Effector memory CD4-positive, alpha-beta T cell (primary cell): ENCODE results near the gene KCNK4.
"Not testable (repeated sequence)": the region's sequence is repeated elsewhere in the genome, so short reads cannot be mapped to it uniquely, and the experiment has no call there.

Source experiments
- DNase-seq, 3 donors: peaks; one replicate each; pipeline ENCODE4 v3.0.0-alpha.2; 2020
- H3K27ac ChIP-seq: 2 replicates; pipeline ENCODE4 v1.7.0; 2013; ENCODE audit warnings: mild to moderate bottlenecking, low read length, moderate library complexity; ENCODE audit not compliant: insufficient read depth, poor library complexity, severe bottlenecking
- H3K27me3 ChIP-seq: replicated peaks from 2 replicates; pipeline ENCODE4 v1.7.0; 2013; ENCODE audit warnings: mild to moderate bottlenecking, low read length; ENCODE audit not compliant: insufficient read depth, control insufficient read depth, poor library complexity, severe bottlenecking
- H3K36me3 ChIP-seq: 2 replicates; pipeline ENCODE4 v1.7.0; 2013; ENCODE audit warnings: mild to moderate bottlenecking, low read length, moderate library complexity; ENCODE audit not compliant: control insufficient read depth, insufficient read depth
- H3K4me1 ChIP-seq: 2 replicates; pipeline ENCODE4 v1.7.0; 2013; ENCODE audit warnings: low read length, mild to moderate bottlenecking; ENCODE audit not compliant: control insufficient read depth, insufficient read depth, poor library complexity, severe bottlenecking
- H3K4me3 ChIP-seq: 2 replicates; pipeline ENCODE4 v1.7.0; 2013; ENCODE audit warnings: low read length, low read depth, mild to moderate bottlenecking; ENCODE audit not compliant: insufficient read depth, poor library complexity, severe bottlenecking
- H3K9me3 ChIP-seq: 2 replicates; pipeline ENCODE4 v1.7.0; 2013; ENCODE audit warnings: mild to moderate bottlenecking, low read length, moderate library complexity; ENCODE audit not compliant: control insufficient read depth
- total RNA-seq, 3 donors: gene quantifications; one replicate each; lab custom pipeline; 2026; lab: John Stamatoyannopoulos, UW

KCNK4 gene
- total RNA-seq: 0 to 0.17 (median 0) reads per million in 3 donors

DNA sequence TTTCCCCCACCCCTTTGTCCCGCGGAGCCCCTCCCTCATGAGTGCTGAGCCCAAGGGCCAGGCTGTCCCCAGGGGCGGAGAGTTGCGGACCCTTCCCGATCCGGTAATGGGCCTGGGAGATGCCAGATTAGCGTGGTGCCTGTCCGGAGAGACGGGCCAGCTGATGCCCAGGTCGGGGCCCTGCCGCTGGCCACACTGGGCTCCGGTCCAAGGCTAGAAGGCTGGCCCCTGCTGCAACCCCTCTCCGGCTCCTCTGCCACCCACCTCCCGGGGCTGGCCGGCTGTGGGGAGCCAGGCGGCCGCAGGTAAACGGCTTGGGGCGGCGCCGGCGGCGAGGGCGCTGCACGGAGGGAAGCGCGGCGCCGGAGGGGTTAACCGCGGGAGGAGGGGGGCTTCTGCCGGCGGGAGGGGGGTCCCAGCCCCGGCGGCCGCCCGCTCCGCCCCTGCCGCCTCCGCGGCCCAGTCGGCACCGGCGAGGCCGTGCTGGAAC is at the start of gene KCNK4:
Gene KCNK4 (plus strand): TSS at position 41 of the 490 bp plus-strand sequence. CDS start 1,717 bp downstream, outside the sequence.
- H3K27me3 ChIP-seq: peaks cover 37% of the 10 kb centered on the region
- H3K9me3 ChIP-seq: no peaks in the 10 kb centered on the region
- H3K4me3 ChIP-seq: peak within 1 kb of the TSS; percentile 42
- DNase-seq: no peak
- no peak within 1 kb of the TSS for H3K27ac ChIP-seq
- H3K36me3 ChIP-seq: no peaks in the 10 kb centered on the region
- peaks cover 12% of the 10 kb centered on the region for H3K4me1 ChIP-seq

DNA sequence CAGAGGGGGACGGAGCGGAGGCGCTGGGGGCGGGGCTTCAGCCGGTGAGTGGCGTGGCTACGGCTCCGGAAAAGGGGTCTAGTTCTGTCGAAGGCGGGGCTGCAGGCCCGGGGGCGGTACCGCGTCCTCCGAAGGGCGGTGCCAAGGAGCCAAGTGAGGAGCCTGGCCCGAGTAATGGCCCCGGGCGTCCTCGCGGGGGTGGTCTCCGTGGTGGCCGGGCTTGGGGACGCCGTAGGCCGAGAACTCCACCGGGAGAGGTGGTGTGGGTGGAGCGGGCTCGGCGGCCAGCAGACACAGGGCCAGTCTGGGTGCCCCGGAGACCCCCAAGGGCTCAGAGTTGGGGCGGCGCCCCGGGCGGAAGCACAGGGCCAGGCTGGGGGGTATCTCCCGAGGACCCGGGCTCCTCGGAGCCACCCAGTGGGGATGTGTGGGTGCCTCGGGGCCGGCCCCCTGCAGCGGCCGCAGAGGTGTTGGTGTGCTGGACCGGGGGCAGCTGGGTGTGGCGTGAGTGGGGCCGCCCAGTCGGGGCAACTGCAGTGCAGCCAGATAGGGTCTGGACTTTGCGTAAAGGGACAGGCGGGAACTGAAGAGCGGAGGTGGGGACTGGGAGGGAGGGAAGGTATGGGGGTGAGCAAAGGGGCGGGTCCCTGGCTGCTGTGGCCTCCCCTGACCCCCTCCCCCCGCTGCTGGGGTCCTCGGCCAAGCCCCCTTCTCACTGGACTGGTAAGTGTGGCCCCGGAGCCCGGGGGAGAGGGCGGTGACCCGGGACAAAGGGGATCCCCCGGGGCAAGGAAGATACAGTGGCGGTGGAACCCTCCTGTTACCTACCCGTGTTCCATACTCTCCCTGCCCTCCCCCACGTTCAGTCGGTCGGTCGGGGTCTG is 49.4 kb upstream of the KCNK4 start:
- H3K27me3 ChIP-seq: no peaks in the 10 kb centered on the region
- no peaks in the 10 kb centered on the region for H3K36me3 ChIP-seq
- H3K4me3 ChIP-seq: peak overlapping the region; percentile 89
- no peaks in the 10 kb centered on the region for H3K9me3 ChIP-seq
- no peak for DNase-seq
- peaks cover 33% of the 10 kb centered on the region for H3K4me1 ChIP-seq
- H3K27ac ChIP-seq: peak overlapping the region; percentile 99

DNA sequence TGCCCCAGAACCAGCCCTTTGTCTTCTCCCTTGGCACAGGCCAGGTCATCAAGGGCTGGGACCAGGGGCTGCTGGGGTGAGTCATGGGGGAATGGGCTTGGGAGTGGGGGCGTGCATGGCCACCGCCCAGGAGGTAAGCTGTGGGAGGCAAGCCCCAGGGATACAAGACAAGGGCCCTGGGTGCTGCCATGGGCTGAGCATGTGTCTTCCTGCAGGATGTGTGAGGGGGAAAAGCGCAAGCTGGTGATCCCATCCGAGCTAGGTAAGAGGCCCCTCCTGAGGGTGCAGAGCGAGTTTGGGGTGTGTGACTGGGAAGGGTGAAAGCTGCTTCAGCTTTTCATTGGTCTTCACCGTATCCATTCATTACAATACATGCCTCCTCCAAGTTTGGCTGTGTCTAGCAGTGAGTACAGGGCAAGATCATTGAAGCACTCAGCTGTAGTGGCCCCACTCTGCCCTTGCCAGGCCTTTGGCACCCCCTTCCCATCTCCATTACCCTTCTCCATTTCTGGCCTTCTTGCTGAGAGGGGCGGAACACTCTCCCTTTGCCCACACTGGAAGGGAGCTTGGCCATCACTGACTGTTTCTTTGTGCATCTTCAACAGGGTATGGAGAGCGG is 47.8 kb upstream of the KCNK4 start:
- no peak overlapping the region for H3K4me3 ChIP-seq
- no peaks in the 10 kb centered on the region for H3K36me3 ChIP-seq
- no peaks in the 10 kb centered on the region for H3K27me3 ChIP-seq
- peak overlapping the region; percentile 19 for H3K27ac ChIP-seq
- DNase-seq: no peak
- no peaks in the 10 kb centered on the region for H3K9me3 ChIP-seq
- H3K4me1 ChIP-seq: peaks cover 40% of the 10 kb centered on the region

DNA sequence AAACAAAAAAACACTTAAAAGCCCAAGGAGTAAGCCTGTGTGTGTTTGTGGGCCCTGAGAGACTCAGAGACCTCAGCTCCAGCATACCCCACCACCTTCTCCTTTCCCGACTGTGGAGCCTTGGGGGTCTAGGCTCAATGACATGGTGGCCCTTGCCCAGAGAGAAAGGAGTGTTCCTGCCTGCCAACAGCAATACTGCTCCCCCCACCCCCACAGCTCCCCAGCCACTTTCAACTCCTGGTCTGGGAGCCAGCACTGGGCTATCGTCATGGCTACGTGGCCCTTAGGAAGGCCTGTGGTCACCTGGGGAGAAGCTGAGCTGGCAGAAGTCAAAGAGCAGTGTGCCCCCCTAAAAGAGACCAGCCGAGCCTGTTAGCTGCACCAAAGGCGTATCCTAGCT is 47.0 kb upstream of the KCNK4 start:
- H3K9me3 ChIP-seq: no peaks in the 10 kb centered on the region
- no peaks in the 10 kb centered on the region for H3K27me3 ChIP-seq
- H3K4me3 ChIP-seq: no peak overlapping the region
- H3K27ac ChIP-seq: peak overlapping the region; percentile 19
- peaks cover 40% of the 10 kb centered on the region for H3K4me1 ChIP-seq
- DNase-seq: no peak
- no peaks in the 10 kb centered on the region for H3K36me3 ChIP-seq

DNA sequence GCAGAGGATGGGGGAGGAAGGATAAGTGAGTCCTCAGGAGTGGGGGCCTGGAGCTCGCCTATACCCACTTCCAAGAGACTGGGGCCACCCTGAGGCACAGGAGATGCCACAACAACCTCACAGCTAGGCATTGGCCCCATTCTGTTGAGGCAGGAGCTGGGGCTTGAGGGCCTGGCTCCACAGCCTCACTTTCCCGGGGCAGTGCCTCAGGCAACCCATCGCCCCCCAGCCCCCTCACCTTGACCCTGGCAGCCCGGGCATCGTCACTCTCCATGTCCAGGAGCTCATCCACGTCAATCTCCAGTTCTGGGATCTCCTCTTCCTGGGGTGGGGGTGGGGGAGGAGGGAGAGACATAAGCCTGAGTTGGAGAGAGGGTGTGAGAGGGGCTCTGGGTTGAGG is 46.1 kb upstream of the KCNK4 start:
- H3K4me3 ChIP-seq: peak overlapping the region; percentile 20

DNA sequence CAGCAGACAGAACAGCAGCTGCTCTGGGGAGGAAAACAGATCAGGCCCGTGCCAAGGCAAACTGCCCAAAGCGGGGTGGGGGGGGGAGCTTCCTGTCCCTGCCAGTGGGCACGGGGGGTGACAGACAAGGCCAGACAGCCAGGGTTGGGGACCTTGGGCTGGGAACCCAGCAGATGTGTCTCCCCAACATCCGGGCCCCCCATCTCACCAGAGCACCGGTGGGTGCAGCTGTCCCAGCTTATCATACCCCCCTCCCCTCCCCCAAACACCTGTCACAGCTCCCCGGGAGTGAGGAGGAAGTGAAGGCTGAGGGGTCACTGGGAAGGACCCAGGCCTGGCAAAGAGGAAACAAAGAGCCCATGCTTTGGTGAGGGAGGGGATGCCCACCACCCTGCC is 45.7 kb upstream of the KCNK4 start:
- Histone ChIP-seq H3K36me3 (no peaks in the 10 kb centered on the region), H3K27ac (peak overlapping the region; percentile 66), H3K9me3 (no peaks in the 10 kb centered on the region), H3K4me1 (peaks cover 38% of the 10 kb centered on the region), H3K4me3 (peak overlapping the region; percentile 20), H3K27me3 (no peaks in the 10 kb centered on the region)
- DNase-seq: peak; percentile 24 to 50 (median 36)

More for the DNA sequence above, 46.1 kb upstream of the KCNK4 start:
- DNase-seq: no peak
- H3K9me3 ChIP-seq: no peaks in the 10 kb centered on the region
- peak overlapping the region; percentile 66 for H3K27ac ChIP-seq
- H3K27me3 ChIP-seq: no peaks in the 10 kb centered on the region
- H3K4me1 ChIP-seq: peaks cover 38% of the 10 kb centered on the region
- no peaks in the 10 kb centered on the region for H3K36me3 ChIP-seq

DNA sequence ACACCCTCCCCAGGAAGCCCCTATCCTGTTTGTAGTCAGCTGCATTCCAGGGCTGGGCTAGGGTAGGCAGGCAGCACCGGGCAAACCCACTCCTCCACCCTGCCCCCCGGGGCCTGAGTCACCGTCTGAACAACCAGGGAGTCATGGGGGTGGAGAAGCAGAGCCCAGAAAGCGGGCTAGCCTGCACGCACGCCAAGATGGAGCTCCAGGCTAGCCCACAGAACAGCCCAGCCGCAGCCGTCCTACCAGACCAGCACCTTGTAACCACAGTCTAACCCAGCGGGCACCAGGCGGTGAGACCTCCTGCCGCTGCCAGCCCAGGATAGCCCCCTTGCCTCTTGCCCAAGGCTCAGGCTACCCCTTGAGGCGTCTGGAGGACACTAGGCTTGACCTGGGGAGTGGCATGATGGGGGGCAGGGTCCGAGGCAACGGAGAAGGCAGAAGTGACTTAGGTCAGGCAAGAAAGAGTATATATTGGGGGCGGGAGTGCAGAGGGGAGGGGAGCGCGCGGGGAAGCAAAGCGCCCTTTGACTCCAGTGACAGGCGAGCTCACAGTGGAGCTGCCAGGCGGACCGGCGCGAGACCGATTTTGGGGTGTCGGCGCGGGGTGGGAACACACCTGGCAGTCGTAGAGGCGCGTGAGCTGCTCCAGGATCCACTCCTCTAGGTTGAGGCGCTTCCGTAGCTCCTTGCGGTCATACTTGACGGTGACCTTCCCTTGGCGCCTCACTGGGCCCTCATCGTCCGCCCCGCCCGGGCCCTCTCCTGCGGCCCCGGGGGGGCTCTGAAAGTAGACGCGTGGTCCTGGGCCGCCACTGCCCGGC is 45.1 kb upstream of the KCNK4 start:
- H3K27me3 ChIP-seq: no peaks in the 10 kb centered on the region
- H3K4me1 ChIP-seq: peaks cover 41% of the 10 kb centered on the region
- H3K27ac ChIP-seq: peak overlapping the region; percentile 66
- peak overlapping the region; percentile 63 for H3K4me3 ChIP-seq
- no peaks in the 10 kb centered on the region for H3K9me3 ChIP-seq
- no peaks in the 10 kb centered on the region for H3K36me3 ChIP-seq
- peak; percentile 35 to 71 (median 64) for DNase-seq

DNA sequence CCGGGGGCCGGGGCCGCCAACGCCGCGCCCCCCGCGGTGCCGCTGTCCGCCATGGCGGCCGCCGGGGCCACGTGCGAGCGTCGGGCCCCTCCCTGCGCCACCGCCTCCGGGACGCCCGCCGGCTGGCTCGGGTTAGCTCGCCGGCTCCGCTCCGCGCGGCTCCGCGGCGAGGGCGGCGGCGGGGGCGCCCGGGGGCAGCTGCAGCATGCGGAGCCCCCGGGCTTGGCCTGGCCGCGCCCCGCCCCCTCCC is 44.6 kb upstream of the KCNK4 start:
- not testable (repeated sequence) for H3K36me3 ChIP-seq, H3K27me3 ChIP-seq, DNase-seq, H3K27ac ChIP-seq, H3K9me3 ChIP-seq
- Histone ChIP-seq H3K4me1 (peaks cover 42% of the 10 kb centered on the region), H3K4me3 (peak overlapping the region; percentile 78)

DNA sequence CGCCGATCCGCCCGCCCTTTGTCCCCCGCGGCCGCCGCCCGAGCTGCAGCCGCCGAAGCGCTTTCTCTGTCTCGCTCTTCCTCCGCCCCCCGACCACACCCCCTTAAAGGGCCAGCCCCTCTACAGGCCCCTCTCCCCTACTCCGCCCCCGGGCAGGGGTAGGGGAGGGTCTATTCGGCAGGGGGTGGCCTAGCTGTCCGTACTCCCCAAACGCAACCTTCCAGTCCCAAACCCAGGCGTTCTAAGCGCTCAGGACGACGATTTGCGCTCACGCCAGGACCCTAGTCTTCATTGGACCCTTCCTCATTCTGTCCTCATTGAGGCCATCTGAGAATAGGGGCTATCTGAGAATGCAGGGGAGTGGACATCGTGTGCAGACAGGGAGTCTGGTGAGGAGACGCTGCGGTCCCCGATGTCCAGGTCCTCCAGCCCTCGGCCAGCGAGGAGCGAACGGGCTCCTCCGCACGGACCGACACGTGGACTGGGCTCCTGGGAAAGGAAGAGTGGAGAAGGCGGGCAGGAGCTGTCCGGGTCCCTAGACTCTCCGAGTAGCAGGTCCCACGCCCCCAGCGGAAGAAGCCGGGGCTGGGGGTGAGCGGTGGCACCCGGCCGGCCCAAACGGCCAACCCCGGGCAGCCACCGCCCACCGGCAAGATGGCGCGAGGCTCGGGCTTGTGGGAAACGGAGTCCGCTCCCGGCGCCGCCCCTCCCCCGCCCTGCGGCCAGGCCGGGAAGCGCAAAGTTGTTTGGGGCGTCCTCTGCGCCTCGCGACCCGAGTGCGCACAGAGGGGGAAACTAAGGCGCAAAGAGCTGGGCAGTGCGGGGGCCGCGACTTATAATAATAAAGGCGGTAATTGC is 44.0 kb upstream of the KCNK4 start, which contains the start of gene PPP1R14B:
Gene PPP1R14B (minus strand): TSS at position 73 of the 858 bp plus-strand sequence. CDS start 270 bp downstream, outside the sequence.
- Histone ChIP-seq H3K27me3 (no peaks in the 10 kb centered on the region), H3K9me3 (no peaks in the 10 kb centered on the region), H3K4me1 (peaks cover 44% of the 10 kb centered on the region), H3K27ac (peak within 1 kb of the TSS; percentile 66), H3K4me3 (peak within 1 kb of the TSS; percentile 78), H3K36me3 (no peaks in the 10 kb centered on the region)
- peak; percentile 61 to 69 (median 63) for DNase-seq
